HG02798 (cell line): ENCODE measurements around the gene FKBP14.
A peak's percentile ranks its signal among the peaks of the same experiment; 100 is the strongest.

ENCODE experiments used
- ATAC-seq: cut with Tn5 transposase; IDR thresholded peaks from one replicate; pipeline ENCODE4 v1.9.1; 2021; ENCODE audit warnings: mild to moderate bottlenecking; ENCODE audit not compliant: unreplicated experiment, poor library complexity

The FKBP14 gene

GRCh38 chr7:29995652-29996051 is 30.9 kb downstream of the FKBP14 start:
- ATAC-seq = no peak

GRCh38 chr7:29993140-29993539 is 33.4 kb downstream of the FKBP14 start:
- ATAC-seq = no peak

- ATAC-seq = no peak
These were observed 34.6 kb downstream of the FKBP14 start for GRCh38 chr7:29991937-29992336.

- ATAC-seq = no peak
These were observed 35.6 kb downstream of the FKBP14 start for GRCh38 chr7:29990931-29991330.

- ATAC-seq = peak; percentile 51
These were observed 37.1 kb downstream of the FKBP14 start, which contains the start of gene SCRN1 for GRCh38 chr7:29989257-29989995. Gene SCRN1, minus strand, starts transcription at chr7:29989801. Its CDS starts 20,734 bp downstream, at chr7:29969067.

GRCh38 chr7:29988424-29989256 is 37.9 kb downstream of the FKBP14 start:
- peak; percentile 37 for ATAC-seq

GRCh38 chr7:29987811-29988317 is 38.6 kb downstream of the FKBP14 start:
- no peak for ATAC-seq

- no peak for ATAC-seq
These were observed 39.4 kb downstream of the FKBP14 start for GRCh38 chr7:29987083-29987482.

GRCh38 chr7:29980151-29980550 is 46.4 kb downstream of the FKBP14 start:
- no peak for ATAC-seq

- no peak for ATAC-seq
These were observed 48.4 kb downstream of the FKBP14 start for GRCh38 chr7:29977886-29978651.

GRCh38 chr7:29976673-29977415 is 49.7 kb downstream of the FKBP14 start:
- ATAC-seq = no peak

GRCh38 chr7:29976266-29976665 is 50.2 kb downstream of the FKBP14 start:
- no peak for ATAC-seq

GRCh38 chr7:29975561-29975960 is 50.9 kb downstream of the FKBP14 start:
- no peak for ATAC-seq

GRCh38 chr7:29974286-29974685 is 52.2 kb downstream of the FKBP14 start:
- ATAC-seq = no peak

GRCh38 chr7:29972315-29972669 is 54.2 kb downstream of the FKBP14 start:
- no peak for ATAC-seq

- ATAC-seq = no peak
These were observed 54.8 kb downstream of the FKBP14 start for GRCh38 chr7:29971566-29972314.

GRCh38 chr7:29970158-29970557 is 56.3 kb downstream of the FKBP14 start:
- ATAC-seq = no peak

- ATAC-seq = no peak
These were observed 56.8 kb downstream of the FKBP14 start for GRCh38 chr7:29969738-29970137.

GRCh38 chr7:29968683-29969395 is 57.7 kb downstream of the FKBP14 start:
- ATAC-seq = no peak
